GM12878 (cell line): ENCODE results near the gene TPBGL. TPM values are rescaled to one million over a fixed set of nuclear protein-coding genes. Genes with fewer than 3 reads are reported as not detected.

ENCODE experiments used
- ATAC-seq: fragments of 200-7000 bp; cut with Tn5 transposase; 3 replicates; pipeline ENCODE4 v1.9.1; 2020; ENCODE audit warnings: mild to moderate bottlenecking, moderate library complexity
- BruUV-seq: library from RNA; stranded (reverse); fragments of 400-500 nt; replicated peaks from 2 replicates; lab custom pipeline; 2021; lab: Mats Ljungman, UMichigan
- CTCF ChIA-PET: fragments of 300-600 bp; sonication (Branson Sonifier 250); formaldehyde crosslinking; extraction: SDS; loops from one replicate; lab custom pipeline; 2021; ENCODE audit warnings: inconsistent platforms; lab: Yijun Ruan, JAX
- POLR2A ChIA-PET: fragments of 350-600 bp; formaldehyde crosslinking; extraction: SDS; loops from one replicate; lab custom pipeline; 2021; ENCODE audit warnings: inconsistent platforms; lab: Charles Lee
- RAD21 ChIA-PET: fragments of 300-600 bp; sonication (Branson Sonifier 250); formaldehyde crosslinking; loops from one replicate; lab custom pipeline; 2023; ENCODE audit warnings: antibody characterized with exemption; ENCODE audit not compliant: unreplicated experiment; lab: Charles Lee
- SMC1A ChIA-PET: fragments of 300-600 bp; sonication (Branson Sonifier 250); formaldehyde crosslinking; loops from one replicate; lab custom pipeline; 2023; ENCODE audit not compliant: unreplicated experiment, uncharacterized antibody; lab: Charles Lee
- DNase-seq: peaks from one replicate; pipeline ENCODE4 v3.0.0-alpha.2; 2011; ENCODE audit warnings: low read depth, low spot score
- FAIRE-seq: peaks from 3 replicates; lab custom pipeline; 2011; peaks lifted over from hg19 to GRCh38; lab: Jason Lieb, UNC
- H2AFZ ChIP-seq: 2 replicates; pipeline ENCODE4 v1.6.0; 2011; ENCODE audit warnings: low read depth, low read length, control low read depth; ENCODE audit not compliant: control insufficient read depth
- H3K27ac ChIP-seq: 2 replicates; pipeline ENCODE4 v1.5.1; 2011; ENCODE audit warnings: control low read depth; ENCODE audit not compliant: control insufficient read depth, insufficient read depth
- H3K27me3 ChIP-seq, 2 experiments: replicated peaks in 1 of 2; 2 replicates each; pipeline versions ENCODE4 v1.6.0 to v1.6.1; 2011; ENCODE audit warnings: low read length in 1 of 2; ENCODE audit not compliant: control insufficient read depth in 2 of 2, insufficient read depth in 2 of 2
- H3K36me3 ChIP-seq, 2 experiments: 2 replicates each; pipeline ENCODE4 v1.5.1; 2011; ENCODE audit warnings: low read length in 1 of 2; ENCODE audit not compliant: control insufficient read depth in 2 of 2, insufficient read depth in 2 of 2
- H3K4me1 ChIP-seq: 2 replicates; pipeline ENCODE4 v1.6.1; 2011; ENCODE audit warnings: mild to moderate bottlenecking, low read length, moderate library complexity, mixed read lengths; ENCODE audit not compliant: control insufficient read depth, insufficient read depth
- H3K4me2 ChIP-seq: 2 replicates; pipeline ENCODE4 v1.6.0; 2011; ENCODE audit warnings: control low read depth; ENCODE audit not compliant: control insufficient read depth, insufficient read depth
- H3K4me3 ChIP-seq: fragments of 200-600 bp; sonication (generic); 2 replicates; pipeline ENCODE4 v1.5.1; 2016
- H3K79me2 ChIP-seq: 2 replicates; pipeline ENCODE4 v1.6.0; 2011; ENCODE audit warnings: low read length; ENCODE audit not compliant: control insufficient read depth, insufficient read depth
- H3K9ac ChIP-seq: 2 replicates; pipeline ENCODE4 v1.8.0; 2011; ENCODE audit warnings: low read length, control low read depth, mixed read lengths; ENCODE audit not compliant: control insufficient read depth, insufficient read depth
- H3K9me3 ChIP-seq: replicated peaks from 3 replicates; pipeline ENCODE4 v1.5.1; 2011; ENCODE audit warnings: mild to moderate bottlenecking, low read length; ENCODE audit not compliant: control insufficient read depth, insufficient read depth
- H4K20me1 ChIP-seq: 2 replicates; pipeline ENCODE4 v1.6.0; 2011; ENCODE audit not compliant: control insufficient read depth, insufficient read depth
- CEBPB ChIP-seq, 2 experiments: fragments of 150-350 bp in 1 of 2; IDR thresholded peaks; 2 replicates each; pipeline ENCODE4 v1.6.1; 2012 to 2014; ENCODE audit warnings: low read depth in 2 of 2, low read length in 2 of 2, borderline replicate concordance in 1 of 2, inconsistent platforms in 1 of 2
- CHD1 ChIP-seq: IDR thresholded peaks from 2 replicates; pipeline ENCODE4 v1.6.1; 2012; ENCODE audit warnings: low read depth, low read length, improper control_type of control experiment
- NRF1 ChIP-seq: conservative IDR thresholded peaks from 2 replicates; pipeline ENCODE4 v1.6.1; 2011; ENCODE audit warnings: mild to moderate bottlenecking, low read depth, low read length, improper control_type of control experiment
- STAT1 ChIP-seq: fragments of 450-650 bp; conservative IDR thresholded peaks from 2 replicates; pipeline ENCODE4 v1.6.1; 2014; ENCODE audit warnings: antibody characterized with exemption, mild to moderate bottlenecking
- SUPT20H ChIP-seq: IDR thresholded peaks from 2 replicates; pipeline ENCODE4 v1.6.1; 2011; ENCODE audit warnings: low read depth, mild to moderate bottlenecking, low read length, moderate library complexity, borderline replicate concordance; ENCODE audit not compliant: control insufficient read depth
- WGBS: methylation state at CpG from one replicate; pipeline ENCODE4 v1.1.6; 2016; ENCODE audit warnings: low lambda C conversion rate; ENCODE audit not compliant: insufficient replicate concordance, insufficient coverage; ENCODE audit errors: missing lambda C conversion rate; 5-methylcytosine and 5-hydroxymethylcytosine counted together
- in situ Hi-C: fragments of 300-500 bp; cut with MboI; formaldehyde crosslinking; loops from 9 replicates; pipeline ENCODE4 v1.14.3; 2018; ENCODE audit warnings: mixed read lengths
- intact Hi-C: fragments of 100-400 bp; cut with micrococcal nuclease; formaldehyde crosslinking; loops from one replicate; pipeline ENCODE4 v1.14.2; 2022; ENCODE audit not compliant: unreplicated experiment
- polyA plus RNA-seq, 11 experiments: library from polyadenylated mRNA; depleted of rRNA in 4 of 11; unstranded in 6 of 11; stranded (reverse) in 5 of 11; fragments of >200 nt; fragmentation: Nextera tagmentation in 4 of 11; fragmentation: Illumina TruSeq in 1 of 11; extraction: Ambion mirVana in 4 of 11; extraction: Trizol in 1 of 11; gene quantifications; 1 replicate in 1 of 11; 2 replicates in 10 of 11; pipeline versions ENCODE4 v1.2.1 to v1.2.3, GENCODE V29; 2011 to 2016; ENCODE audit warnings: inconsistent platforms in 2 of 11, missing spikeins in 2 of 11, low read depth in 1 of 11
- total RNA-seq, 4 experiments: library from RNA; depleted of rRNA in 3 of 4; stranded (reverse); fragments of >200 nt in 3 of 4; fragmentation: Illumina TruSeq in 1 of 4; extraction: Trizol in 1 of 4; gene quantifications; 2 replicates each; pipeline versions ENCODE4 v1.2.1 to v1.2.3, GENCODE V29; 2013 to 2021
- TF ChIP-seq, protein P1 (sequence below): fragments of 450-650 bp; IDR thresholded peaks from 2 replicates; pipeline ENCODE4 v1.6.1; 2018; ENCODE audit warnings: mild to moderate bottlenecking, low read depth, moderate library complexity; ENCODE audit not compliant: partially characterized antibody

Gene TPBGL
- total and polyA plus RNA-seq, 10 of the 15 experiments (the other 5 are each of a cell fraction or from before 2014, with no cell fraction given) = not detected

DNA sequence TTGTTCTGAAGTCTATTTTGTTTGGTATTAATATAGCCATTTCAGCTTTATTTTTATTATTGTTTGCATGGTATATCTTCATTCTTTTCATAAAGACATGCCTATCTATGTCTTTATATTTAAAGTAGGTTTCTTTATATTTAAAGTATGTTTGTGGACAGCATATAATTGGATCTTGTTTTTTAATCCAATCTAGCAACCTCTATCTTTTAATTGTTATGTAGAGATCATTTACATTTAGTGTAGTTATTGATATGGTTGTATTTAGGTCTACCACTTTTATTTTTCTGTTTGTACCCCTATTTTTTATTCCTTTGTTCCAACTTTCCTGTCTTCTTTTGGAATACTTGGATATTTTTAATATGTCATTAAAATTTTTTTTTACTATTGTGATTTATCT lies 13.8 kb downstream of the TPBGL start (continued):
- TF ChIP-seq, protein P1, sequence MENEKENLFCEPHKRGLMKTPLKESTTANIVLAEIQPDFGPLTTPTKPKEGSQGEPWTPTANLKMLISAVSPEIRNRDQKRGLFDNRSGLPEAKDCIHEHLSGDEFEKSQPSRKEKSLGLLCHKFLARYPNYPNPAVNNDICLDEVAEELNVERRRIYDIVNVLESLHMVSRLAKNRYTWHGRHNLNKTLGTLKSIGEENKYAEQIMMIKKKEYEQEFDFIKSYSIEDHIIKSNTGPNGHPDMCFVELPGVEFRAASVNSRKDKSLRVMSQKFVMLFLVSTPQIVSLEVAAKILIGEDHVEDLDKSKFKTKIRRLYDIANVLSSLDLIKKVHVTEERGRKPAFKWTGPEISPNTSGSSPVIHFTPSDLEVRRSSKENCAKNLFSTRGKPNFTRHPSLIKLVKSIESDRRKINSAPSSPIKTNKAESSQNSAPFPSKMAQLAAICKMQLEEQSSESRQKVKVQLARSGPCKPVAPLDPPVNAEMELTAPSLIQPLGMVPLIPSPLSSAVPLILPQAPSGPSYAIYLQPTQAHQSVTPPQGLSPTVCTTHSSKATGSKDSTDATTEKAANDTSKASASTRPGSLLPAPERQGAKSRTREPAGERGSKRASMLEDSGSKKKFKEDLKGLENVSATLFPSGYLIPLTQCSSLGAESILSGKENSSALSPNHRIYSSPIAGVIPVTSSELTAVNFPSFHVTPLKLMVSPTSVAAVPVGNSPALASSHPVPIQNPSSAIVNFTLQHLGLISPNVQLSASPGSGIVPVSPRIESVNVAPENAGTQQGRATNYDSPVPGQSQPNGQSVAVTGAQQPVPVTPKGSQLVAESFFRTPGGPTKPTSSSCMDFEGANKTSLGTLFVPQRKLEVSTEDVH = no peak

DNA sequence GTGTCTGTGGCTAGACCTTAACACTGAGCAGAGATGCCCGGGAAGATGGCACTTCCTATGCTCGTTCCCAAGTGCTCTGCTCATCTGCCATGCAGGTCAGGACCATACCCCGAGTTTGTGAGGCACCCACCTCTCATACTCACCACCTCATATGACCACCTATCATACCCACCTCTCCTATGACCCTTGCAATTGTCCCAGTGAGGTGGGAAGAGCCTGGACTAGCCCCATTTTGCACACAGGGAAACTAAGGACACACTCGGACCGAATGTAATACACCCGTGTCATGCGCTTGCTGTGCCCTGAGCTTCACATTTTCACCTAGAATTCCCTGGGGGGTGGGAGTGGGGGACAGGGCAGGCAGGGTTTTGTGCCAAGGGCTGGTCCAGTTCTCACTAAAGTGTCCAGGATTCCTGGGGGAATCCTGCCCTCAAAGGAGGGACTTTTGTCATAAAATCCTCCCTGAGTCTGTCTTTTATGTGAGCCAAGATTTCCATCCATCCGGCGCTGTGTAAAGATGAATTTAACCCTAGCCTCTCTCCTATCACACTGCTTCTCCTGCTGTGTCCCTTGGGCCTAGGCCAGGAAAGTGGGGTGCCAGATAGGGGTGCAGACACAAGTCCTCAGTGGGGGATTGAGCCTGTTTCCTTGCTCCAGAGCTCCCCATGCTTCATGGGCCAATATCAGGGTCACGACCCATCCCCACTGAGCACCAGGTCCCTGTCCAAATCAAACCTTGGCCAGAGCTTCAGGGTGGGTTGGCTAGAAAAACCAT lies 20.0 kb downstream of the TPBGL start:
- ChIA-PET SMC1A (no interaction called here), POLR2A (no interaction called here), CTCF (interaction anchor here (5.0 kb wide), 1 partner anchor 12 kb away, joined by 27 read pairs; no protein-coding TSS in a partner anchor), RAD21 (no interaction called here)
- Histone ChIP-seq H4K20me1 (0 out of 2 replicates have a peak, but pooled peaks cover 2% of the 10 kb centered on the region), H3K4me3 (no peak overlapping the region), H2AFZ (no peak overlapping the region), H3K79me2 (no peaks in the 10 kb centered on the region), H3K9ac (no peak overlapping the region), H3K9me3 (no peaks in the 10 kb centered on the region), H3K4me2 (no peak overlapping the region), H3K36me3 (no peaks in the 10 kb centered on the region), H3K27ac (no peak overlapping the region), H3K27me3 (no peaks in the 10 kb centered on the region), H3K4me1 (no peaks in the 10 kb centered on the region)
- no peak for DNase-seq
- no peak for ATAC-seq
- intact Hi-C loops = no loop called here
- in situ Hi-C loops = no loop called here
- FAIRE-seq = no peak
- 22% methylated on average over 10 of the region's 10 CpGs for WGBS
- TF ChIP-seq SUPT20H (no peak), STAT1 (no peak), CHD1 (no peak), NRF1 (no peak), CEBPB (IDR thresholded peaks at IDR 0.05; ENCODE audit: borderline replicate concordance in 1 of 2, low read depth in 2 of 2, low read length in 2 of 2) (no peak)
- BruUV-seq = TSS peak; percentile 18
